ENCODE data around the gene ABCC9.

DNA sequence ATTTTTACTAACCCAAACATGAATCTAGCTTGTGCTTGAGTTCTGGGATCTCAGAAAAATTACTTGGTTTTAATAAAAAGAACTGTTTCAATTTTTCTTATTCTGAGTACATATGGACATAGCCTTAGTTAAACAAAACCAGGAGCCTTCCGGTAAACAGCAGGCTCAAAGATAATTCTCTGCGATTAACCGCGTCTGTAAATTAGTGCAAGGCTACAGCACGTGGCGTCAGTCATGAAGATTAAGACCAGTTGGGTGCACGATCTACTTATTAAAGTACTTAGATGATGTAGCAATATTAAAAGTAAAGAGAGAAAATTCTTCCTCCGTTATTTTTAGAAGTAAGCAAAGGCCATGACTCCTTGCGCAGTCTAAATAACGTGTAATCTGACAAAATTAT, 167.4 kb downstream of the ABCC9 start:
- TF ChIP-seq TCF12 (IDR thresholded peaks at IDR 0.05; ENCODE audit: low read depth) = no peak
- TF ChIP-seq, protein P1, sequence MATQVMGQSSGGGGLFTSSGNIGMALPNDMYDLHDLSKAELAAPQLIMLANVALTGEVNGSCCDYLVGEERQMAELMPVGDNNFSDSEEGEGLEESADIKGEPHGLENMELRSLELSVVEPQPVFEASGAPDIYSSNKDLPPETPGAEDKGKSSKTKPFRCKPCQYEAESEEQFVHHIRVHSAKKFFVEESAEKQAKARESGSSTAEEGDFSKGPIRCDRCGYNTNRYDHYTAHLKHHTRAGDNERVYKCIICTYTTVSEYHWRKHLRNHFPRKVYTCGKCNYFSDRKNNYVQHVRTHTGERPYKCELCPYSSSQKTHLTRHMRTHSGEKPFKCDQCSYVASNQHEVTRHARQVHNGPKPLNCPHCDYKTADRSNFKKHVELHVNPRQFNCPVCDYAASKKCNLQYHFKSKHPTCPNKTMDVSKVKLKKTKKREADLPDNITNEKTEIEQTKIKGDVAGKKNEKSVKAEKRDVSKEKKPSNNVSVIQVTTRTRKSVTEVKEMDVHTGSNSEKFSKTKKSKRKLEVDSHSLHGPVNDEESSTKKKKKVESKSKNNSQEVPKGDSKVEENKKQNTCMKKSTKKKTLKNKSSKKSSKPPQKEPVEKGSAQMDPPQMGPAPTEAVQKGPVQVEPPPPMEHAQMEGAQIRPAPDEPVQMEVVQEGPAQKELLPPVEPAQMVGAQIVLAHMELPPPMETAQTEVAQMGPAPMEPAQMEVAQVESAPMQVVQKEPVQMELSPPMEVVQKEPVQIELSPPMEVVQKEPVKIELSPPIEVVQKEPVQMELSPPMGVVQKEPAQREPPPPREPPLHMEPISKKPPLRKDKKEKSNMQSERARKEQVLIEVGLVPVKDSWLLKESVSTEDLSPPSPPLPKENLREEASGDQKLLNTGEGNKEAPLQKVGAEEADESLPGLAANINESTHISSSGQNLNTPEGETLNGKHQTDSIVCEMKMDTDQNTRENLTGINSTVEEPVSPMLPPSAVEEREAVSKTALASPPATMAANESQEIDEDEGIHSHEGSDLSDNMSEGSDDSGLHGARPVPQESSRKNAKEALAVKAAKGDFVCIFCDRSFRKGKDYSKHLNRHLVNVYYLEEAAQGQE (IDR thresholded peaks at IDR 0.05; ENCODE audit: low read depth) = no peak

All from Ishikawa (cell line).